ENCODE results near the gene KREMEN1.

Gene KREMEN1

DNA sequence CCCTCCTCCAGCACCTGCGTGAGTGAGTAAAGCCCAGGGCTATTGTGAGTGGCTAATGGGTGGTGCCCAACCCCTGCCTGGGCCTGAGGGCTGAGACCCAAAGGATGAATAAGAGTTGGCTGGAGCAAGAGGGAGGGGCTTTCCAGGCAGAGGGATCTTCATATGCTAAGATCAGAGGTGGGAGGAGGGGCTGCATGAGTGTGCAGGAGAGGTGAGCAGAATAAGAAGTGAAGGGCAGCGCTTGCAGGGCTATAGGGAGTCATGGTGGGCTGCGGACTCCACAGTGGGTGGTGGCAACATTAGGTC is 136.7 kb downstream of the KREMEN1 start:
- DNase-seq: no peak

DNA sequence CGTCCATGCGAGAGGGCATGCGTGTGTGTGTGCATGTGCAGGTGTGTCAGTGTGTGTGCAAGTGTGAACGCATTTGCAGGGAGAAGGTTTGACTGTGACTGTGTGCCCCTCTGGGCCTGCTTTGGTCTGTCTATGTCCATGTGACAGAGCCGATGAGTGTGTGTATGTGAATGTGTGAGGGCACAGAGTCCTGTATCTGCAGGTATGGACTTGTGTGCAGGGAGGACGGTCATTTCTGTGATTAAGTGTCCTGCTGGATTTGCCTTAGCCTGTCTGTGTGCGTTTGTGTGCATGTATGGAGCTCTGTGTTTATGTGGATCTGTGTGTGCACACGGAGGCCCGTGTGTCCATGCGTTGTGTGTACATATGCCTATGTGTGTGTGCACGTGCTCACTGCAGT is 138.2 kb downstream of the KREMEN1 start:
- no peak for DNase-seq

DNA sequence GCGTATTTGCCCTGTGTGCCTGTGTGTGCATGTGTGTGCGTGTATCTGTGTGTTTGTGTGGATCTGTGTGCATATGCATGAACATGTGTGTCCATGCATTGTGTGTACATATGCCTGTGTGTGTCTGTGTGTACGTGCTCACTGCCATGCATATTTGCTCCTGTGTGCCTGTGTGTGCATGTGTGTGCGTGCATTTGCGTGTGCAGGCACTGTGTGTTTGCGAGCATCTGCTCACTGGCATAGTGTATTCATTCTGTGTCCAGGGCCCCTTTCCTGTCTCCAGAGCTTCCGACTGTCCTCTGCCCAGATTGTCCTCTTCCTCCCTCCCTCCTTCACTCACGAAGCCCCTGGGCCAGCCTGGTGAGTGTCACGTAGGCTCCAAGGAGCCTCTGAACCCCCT is 138.6 kb downstream of the KREMEN1 start:
- DNase-seq: no peak

- DNase-seq: no peak
Measured at GRCh38 chr22:29212743-29213142, 139.9 kb downstream of the KREMEN1 start.

DNA sequence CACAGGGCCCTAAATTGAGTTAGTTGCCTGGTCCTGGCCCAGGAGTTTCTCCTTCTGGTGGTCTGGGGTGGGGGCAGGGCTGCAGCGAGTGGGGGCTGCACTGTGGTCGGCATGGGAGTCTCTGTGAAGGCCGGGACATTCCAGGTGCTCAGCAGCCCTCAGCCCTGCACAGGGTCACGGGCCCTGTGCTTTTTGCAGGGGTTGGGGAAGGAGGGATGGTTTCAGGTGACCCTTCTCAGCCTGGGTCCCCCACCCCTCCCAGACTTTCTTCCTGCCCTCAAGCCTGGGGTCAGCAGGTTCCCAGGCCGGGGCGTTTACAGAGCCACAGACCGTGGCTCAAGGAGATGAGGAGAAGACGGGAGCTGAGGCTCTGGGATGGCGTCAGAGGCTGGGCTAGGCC is 140.7 kb downstream of the KREMEN1 start:
- no peak for DNase-seq

- DNase-seq: no peak
Measured at GRCh38 chr22:29214232-29214631, 141.4 kb downstream of the KREMEN1 start.

DNA sequence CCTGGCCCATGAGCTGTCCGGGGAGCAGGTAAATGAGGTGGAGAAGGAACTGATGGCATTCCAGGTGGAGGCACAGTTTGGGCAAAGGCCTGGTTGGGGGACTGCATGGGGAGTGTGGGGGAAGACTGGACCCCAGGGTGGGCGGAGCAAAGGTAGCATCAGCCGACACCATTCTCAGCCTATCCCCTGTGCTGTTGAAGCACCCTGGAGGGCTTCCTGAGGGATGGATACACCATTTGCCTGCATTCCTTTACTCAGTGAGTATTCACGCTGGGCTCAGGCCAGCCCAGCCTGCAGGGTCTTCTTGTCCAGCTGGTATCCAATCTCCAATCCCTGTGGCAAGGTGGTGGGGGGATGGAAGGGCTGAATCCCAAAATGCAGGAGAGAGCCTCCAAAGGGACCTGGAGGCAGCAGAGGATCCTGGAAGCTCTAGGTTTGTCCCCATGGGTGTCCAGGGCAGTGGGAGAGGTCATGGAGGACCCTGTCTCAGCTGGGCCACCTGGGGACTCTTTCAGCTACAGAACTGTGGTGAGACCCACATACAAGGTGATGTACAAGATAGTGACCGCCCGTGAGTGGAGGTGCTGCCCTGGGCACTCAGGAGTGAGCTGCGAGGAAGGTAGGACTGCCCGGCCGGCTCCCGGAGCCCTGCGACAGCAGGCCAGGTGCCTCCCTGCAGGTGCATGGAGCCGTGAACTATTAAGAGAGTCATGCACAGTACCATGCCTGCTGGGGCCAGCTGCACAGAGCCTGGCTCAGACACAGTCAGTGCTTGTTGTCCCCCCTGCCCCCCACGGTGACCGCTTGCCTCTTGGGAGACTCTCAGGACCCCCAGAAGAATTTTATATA is 142.4 kb downstream of the KREMEN1 start:
- DNase-seq: no peak

- DNase-seq: no peak
Measured at GRCh38 chr22:29216011-29216872, 143.4 kb downstream of the KREMEN1 start.

- no peak for DNase-seq
Measured at GRCh38 chr22:29216873-29217666, 144.2 kb downstream of the KREMEN1 start.
